ENCODE data around the gene BHLHE40.

BHLHE40 gene

GRCh38 chr3:5026046-5026362 lies 46.8 kb downstream of the BHLHE40 start:
- TF ChIP-seq CTCF (IDR thresholded peaks at IDR 0.05; ENCODE audit: extremely low read depth, missing control alignments): no peak
- DNase-seq (ENCODE audit: low spot score): no peak

- no peak for TF ChIP-seq CTCF (IDR thresholded peaks at IDR 0.05; ENCODE audit: extremely low read depth, missing control alignments)
- no peak for DNase-seq (ENCODE audit: low spot score)
Observed at GRCh38 chr3:5029715-5030114, 50.5 kb downstream of the BHLHE40 start.

- no peak for DNase-seq (ENCODE audit: low spot score)
- TF ChIP-seq CTCF (IDR thresholded peaks at IDR 0.05; ENCODE audit: extremely low read depth, missing control alignments): no peak
Observed at GRCh38 chr3:5030152-5030551, 50.9 kb downstream of the BHLHE40 start.

- no peak for TF ChIP-seq CTCF (IDR thresholded peaks at IDR 0.05; ENCODE audit: extremely low read depth, missing control alignments)
Observed at GRCh38 chr3:5032844-5033243, 53.6 kb downstream of the BHLHE40 start.

More at GRCh38 chr3:5032844-5033243, 53.6 kb downstream of the BHLHE40 start:
- no peak for DNase-seq (ENCODE audit: low spot score)
